NCI-H2227 (cell line): ENCODE measurements around the gene GATA2.

Experiments used
- DNase-seq: peaks from one replicate; lab custom pipeline; 2025; ENCODE audit not compliant: unreplicated experiment; lab: John Stamatoyannopoulos, UW

The GATA2 gene

GRCh38 chr3:128436214-128436613 is 56.8 kb downstream of the GATA2 start:
- DNase-seq = no peak

DNA sequence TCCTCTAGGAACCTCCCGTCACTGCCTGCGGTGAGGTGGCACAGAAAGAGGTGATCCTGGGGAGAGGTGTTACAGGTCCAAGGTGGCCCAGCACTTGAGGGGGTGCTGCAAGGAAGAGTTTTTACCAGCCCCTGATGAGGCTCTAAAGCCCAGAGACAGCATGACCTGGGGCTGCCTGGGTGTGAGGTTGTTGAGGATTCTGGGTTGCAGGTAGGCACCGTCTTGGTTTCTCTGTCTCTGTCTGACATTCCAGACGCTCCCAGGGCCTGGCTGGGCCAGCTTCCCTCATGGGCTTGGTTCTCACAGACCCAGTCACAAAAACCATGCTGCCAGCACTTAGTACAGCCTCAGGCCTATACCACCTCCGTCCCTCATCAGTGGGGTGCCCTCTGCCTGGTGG is 57.4 kb downstream of the GATA2 start:
- DNase-seq = no peak

DNA sequence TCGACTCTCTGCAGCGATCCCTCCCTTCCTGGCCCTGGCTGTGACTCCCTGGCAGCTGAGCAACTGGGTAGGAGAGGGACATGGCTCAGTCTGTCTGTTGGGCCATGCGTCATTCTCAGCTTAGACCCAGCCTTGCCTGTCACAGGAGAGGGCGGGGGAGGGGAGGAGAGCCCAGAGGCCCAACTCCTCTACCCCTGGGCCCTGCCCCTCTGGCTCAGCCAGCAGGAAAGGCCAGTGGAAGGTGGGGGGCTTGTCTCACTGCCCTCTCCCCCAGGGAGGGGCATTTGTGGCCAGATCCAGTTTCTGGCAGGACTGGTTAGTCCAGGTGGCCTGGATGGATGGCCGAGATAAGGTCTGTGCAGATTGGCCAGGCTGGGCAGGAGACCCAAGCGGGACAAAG is 57.9 kb downstream of the GATA2 start:
- no peak for DNase-seq

DNA sequence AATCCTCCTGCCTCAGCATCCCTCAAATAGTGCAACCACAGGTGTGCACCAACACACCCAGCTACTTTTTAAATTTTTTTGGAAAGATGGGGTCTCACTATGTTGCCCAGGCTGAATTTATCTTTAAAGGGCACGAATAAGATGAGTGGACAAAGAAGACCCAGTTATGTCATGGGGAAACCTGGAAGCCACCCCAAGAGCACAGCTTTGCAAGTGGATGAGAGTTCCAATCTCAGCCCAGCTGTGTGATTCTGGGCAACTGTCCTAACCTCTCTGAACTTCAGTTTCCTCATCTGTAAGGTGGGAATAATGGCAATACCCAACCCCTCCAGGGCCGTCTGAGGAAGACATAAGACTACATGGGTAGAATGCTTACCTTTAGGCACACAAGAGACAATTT is 58.5 kb downstream of the GATA2 start:
- DNase-seq = no peak

GRCh38 chr3:128433837-128434165 is 59.2 kb downstream of the GATA2 start:
- no peak for DNase-seq

DNA sequence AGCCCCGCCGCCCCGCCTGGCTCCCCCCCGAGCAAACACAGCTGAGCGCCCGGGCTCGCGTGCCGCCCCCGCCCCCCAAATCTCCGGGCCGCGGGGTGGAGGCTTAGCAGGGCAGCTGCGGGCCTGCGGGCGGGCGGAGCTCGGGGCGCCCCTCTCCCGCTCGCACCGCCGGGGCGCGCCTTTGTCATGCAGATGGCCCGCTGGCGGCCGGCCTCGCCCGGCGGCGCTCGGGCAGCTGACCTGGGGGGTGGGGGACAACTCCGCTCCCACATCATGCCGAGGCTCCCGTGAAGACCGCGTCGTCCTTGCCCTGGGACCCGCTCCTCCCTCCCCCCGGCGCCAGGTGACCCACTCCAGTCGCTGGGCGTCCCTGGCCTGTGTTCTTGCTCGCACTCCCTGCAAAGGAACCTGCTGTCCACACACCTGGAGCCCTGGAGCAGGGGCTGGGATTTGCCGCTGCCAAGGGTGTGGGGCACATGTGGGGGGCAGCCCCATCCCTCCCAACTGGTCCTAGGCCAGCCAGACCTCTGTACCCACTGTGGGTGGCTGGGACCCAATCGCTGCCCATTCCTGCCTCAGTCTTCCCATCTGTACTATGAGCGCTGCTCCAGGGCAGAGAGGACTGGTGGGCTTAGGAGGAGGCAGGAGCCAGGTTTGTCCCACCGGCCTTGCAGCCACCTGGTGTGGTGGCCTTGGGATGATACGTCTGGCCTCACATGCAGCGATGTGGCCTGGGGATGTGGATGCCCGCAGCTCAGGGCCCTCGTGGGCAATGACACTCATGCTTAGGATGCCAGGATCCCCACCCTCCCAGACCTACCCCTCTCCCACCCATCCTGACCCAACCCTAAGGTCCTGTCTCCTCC is 59.8 kb downstream of the GATA2 start:
- DNase-seq = peak; percentile 19

- peak; percentile 19 for DNase-seq
Measured at GRCh38 chr3:128432301-128432970, 60.6 kb downstream of the GATA2 start.

DNA sequence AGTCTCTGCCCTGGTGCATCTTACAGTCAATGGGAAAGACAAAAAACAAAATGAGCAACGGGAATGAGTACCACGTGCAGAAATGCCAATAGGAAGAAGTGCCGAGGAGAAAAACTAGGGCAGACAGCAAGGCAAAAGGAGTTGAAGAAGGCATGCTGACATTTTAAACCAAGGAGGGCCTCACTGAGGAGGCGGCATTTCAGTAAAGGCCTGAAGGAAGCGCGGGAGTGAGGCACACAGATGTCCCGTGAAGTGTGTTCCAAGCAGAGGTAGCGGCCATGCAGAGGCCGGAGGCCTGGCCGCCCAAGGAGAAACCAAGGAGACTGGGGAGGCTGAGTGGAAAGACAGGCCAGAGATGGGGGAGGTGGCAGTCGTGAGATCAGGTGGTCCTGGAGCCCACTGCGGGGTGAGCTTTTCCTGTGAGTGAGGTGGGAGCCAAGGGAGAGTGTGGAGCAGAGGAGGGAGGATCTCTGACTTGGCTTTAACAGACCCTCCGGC is 61.1 kb downstream of the GATA2 start:
- no peak for DNase-seq

- no peak for DNase-seq
Measured at GRCh38 chr3:128430731-128431130, 62.3 kb downstream of the GATA2 start.

- DNase-seq = no peak
Measured at GRCh38 chr3:128430301-128430700, 62.7 kb downstream of the GATA2 start.

DNA sequence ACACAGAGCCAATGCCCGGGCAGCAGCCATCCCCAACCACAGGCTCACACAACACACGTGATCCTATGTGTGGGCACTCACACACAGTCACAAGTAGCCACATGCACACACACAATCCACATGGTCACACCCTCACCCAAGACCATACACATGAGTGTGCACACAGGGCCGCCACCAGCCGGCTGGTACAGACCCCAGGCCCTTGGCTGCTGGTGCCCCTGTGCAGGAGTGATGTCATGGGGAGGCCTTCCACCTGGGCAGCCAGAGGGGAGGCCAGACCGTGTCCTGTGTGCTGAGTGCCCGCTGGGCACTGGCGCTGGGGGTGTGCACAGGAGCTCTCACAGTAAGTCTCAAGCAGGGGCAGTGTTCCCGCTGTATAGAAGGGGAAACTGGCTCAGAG is 63.2 kb downstream of the GATA2 start:
- DNase-seq = no peak
